Activated CD8-positive, alpha-beta memory T cell treated with anti-CD3 and anti-CD28 coated beads for 4 hours (primary cell): Measurements from ENCODE around the gene MED16.

Source experiments
- DNase-seq, 2 donors: peaks; one replicate each; pipeline ENCODE4 v3.0.0-alpha.2; 2020; ENCODE audit warnings: low read depth in 2 of 2

MED16 gene

GRCh38 chr19:871446-872265 is 21.3 kb downstream of the MED16 start:
- DNase-seq = no peak

- no peak for DNase-seq
These were observed 22.0 kb downstream of the MED16 start for GRCh38 chr19:870963-871401.

- DNase-seq = no peak
These were observed 22.7 kb downstream of the MED16 start for GRCh38 chr19:870314-870713.

GRCh38 chr19:869245-870177 is 23.5 kb downstream of the MED16 start:
- no peak for DNase-seq

- DNase-seq = no peak
These were observed 24.3 kb downstream of the MED16 start for GRCh38 chr19:868458-869244.

- DNase-seq = no peak
These were observed 25.0 kb downstream of the MED16 start for GRCh38 chr19:867855-868457.

GRCh38 chr19:867301-867793 is 25.6 kb downstream of the MED16 start:
- DNase-seq = no peak

GRCh38 chr19:866769-867300 is 26.2 kb downstream of the MED16 start:
- DNase-seq = no peak

GRCh38 chr19:863315-863620 is 29.7 kb downstream of the MED16 start:
- no peak for DNase-seq

GRCh38 chr19:862581-863314 is 30.2 kb downstream of the MED16 start:
- DNase-seq = peak; percentile 45 to 59

GRCh38 chr19:861756-862580 is 31.0 kb downstream of the MED16 start:
- DNase-seq = peak; percentile 27 to 35

GRCh38 chr19:861141-861755 is 31.7 kb downstream of the MED16 start:
- no peak for DNase-seq

GRCh38 chr19:858868-859843 is 33.8 kb downstream of the MED16 start, which contains the start of gene CFD:
Gene CFD (plus strand): TSS chr19:859664. CDS start chr19:859690, 26 bp downstream.
- DNase-seq = no peak

GRCh38 chr19:858284-858683 is 34.7 kb downstream of the MED16 start:
- no peak for DNase-seq

GRCh38 chr19:855566-856120 is 37.3 kb downstream of the MED16 start:
- no peak for DNase-seq

GRCh38 chr19:855142-855541 is 37.8 kb downstream of the MED16 start:
- DNase-seq = no peak

- no peak for DNase-seq
These were observed 38.4 kb downstream of the MED16 start for GRCh38 chr19:854549-854948.
